Endothelial cell of hepatic sinusoid (primary cell): Measurements from ENCODE around the gene CERS6.
"Not testable (repeated sequence)": the region's sequence is repeated elsewhere in the genome, so short reads cannot be mapped to it uniquely, and the experiment has no call there.

Experiments
- in situ Hi-C: cut with HindIII; loops from 2 replicates; pipeline ENCODE4 v1.10.0; 2017; ENCODE audit warnings: low sequenced_read_pairs

The CERS6 gene

GRCh38 chr2:168626647-168627046 is 170.6 kb downstream of the CERS6 start:
- in situ Hi-C loops: no loop called here

- in situ Hi-C loops: no loop called here
These were observed 176.6 kb downstream of the CERS6 start for GRCh38 chr2:168632709-168633121.

- in situ Hi-C loops: no loop called here
These were observed 177.1 kb downstream of the CERS6 start for GRCh38 chr2:168633200-168633599.

- in situ Hi-C loops: no loop called here
These were observed 177.8 kb downstream of the CERS6 start for GRCh38 chr2:168633895-168634294.

- in situ Hi-C loops: no loop called here
These were observed 179.0 kb downstream of the CERS6 start for GRCh38 chr2:168635065-168635577.

GRCh38 chr2:168639018-168639417 is 182.9 kb downstream of the CERS6 start:
- in situ Hi-C loops: no loop called here

- in situ Hi-C loops: no loop called here
These were observed 183.4 kb downstream of the CERS6 start for GRCh38 chr2:168639441-168639898.

GRCh38 chr2:168640039-168640438 is 184.0 kb downstream of the CERS6 start:
- in situ Hi-C loops: loop anchor here (10.0 kb wide), 1 partner anchor 65 kb away; no protein-coding TSS in a partner anchor

- in situ Hi-C loops: loop anchor here (10.0 kb wide), 1 partner anchor 67 kb away; no protein-coding TSS in a partner anchor
These were observed 185.6 kb downstream of the CERS6 start for GRCh38 chr2:168641636-168642035.

GRCh38 chr2:168642873-168643272 is 186.8 kb downstream of the CERS6 start:
- in situ Hi-C loops: loop anchor here (10.0 kb wide), 1 partner anchor 68 kb away; no protein-coding TSS in a partner anchor

GRCh38 chr2:168643979-168644378 is 187.9 kb downstream of the CERS6 start:
- in situ Hi-C loops: loop anchor here (10.0 kb wide), 1 partner anchor 69 kb away; no protein-coding TSS in a partner anchor

GRCh38 chr2:168645696-168646338 is 189.7 kb downstream of the CERS6 start:
- in situ Hi-C loops: loop anchor here (10.0 kb wide), 1 partner anchor 71 kb away; no protein-coding TSS in a partner anchor

GRCh38 chr2:168649105-168649504 is 193.0 kb downstream of the CERS6 start:
- in situ Hi-C loops: loop anchor here (10.0 kb wide), 1 partner anchor 74 kb away; no protein-coding TSS in a partner anchor

- in situ Hi-C loops: loop anchor here (10.0 kb wide), 1 partner anchor 75 kb away; no protein-coding TSS in a partner anchor
These were observed 193.5 kb downstream of the CERS6 start for GRCh38 chr2:168649562-168649961.

GRCh38 chr2:168650139-168650538 is 194.1 kb downstream of the CERS6 start:
- in situ Hi-C loops: no loop called here

GRCh38 chr2:168650781-168651180 is 194.7 kb downstream of the CERS6 start:
- in situ Hi-C loops: no loop called here

GRCh38 chr2:168652997-168653921 is 197.2 kb downstream of the CERS6 start:
- in situ Hi-C loops: no loop called here

GRCh38 chr2:168654705-168655104 is 198.6 kb downstream of the CERS6 start:
- in situ Hi-C loops: no loop called here

- in situ Hi-C loops: no loop called here
These were observed 199.1 kb downstream of the CERS6 start for GRCh38 chr2:168655207-168655606.

- in situ Hi-C loops: not testable (repeated sequence)
These were observed 201.3 kb downstream of the CERS6 start for GRCh38 chr2:168657378-168657777.

- in situ Hi-C loops: no loop called here
These were observed 202.6 kb downstream of the CERS6 start for GRCh38 chr2:168658706-168659105.
